Measurements from ENCODE around the gene SPTLC1. TPM values are rescaled to one million over a fixed set of nuclear protein-coding genes. Genes with fewer than 3 reads are reported as not detected.
"Not testable (repeated sequence)": the region's sequence is repeated elsewhere in the genome, so short reads cannot be mapped to it uniquely, and the experiment has no call there.

The SPTLC1 gene
- total and polyA plus RNA-seq, 2 experiments from 2014 or later = 54.8 to 100 TPM

DNA sequence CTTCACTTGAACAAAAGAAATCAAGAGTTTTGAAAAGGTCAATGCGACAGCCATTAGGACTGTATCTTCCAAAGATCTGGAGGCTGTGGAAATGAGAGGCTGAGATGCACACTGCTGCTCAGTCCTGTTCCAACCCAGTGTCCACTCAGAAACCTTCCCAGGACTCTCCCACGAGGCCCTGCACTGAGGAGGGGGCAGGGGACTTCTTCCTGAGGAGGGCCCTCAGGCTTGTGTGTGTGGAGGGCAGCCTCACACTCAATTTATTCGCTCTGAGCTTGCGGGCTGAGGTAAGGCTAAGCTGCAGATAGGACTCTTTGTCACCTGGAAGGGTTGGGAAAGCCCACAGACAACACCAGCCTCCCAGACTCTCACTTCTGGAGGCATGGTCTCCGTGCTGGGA, 95.6 kb downstream of the SPTLC1 start (continued):
- TF ChIP-seq POLR2AphosphoS5 (IDR thresholded peaks at IDR 0.05; ENCODE audit: low read depth) (no peak), STAT1 (IDR thresholded peaks at IDR 0.05; ENCODE audit: unreplicated experiment) (no peak), JUNB (IDR thresholded peaks at IDR 0.05; ENCODE audit: unreplicated experiment) (no peak), EZH2 (IDR thresholded peaks at IDR 0.05; ENCODE audit: low read depth, unreplicated experiment) (no peak), ZNF331 (CRISPR knock-in tag; IDR thresholded peaks at IDR 0.05; ENCODE audit: low read depth) (no peak)

DNA sequence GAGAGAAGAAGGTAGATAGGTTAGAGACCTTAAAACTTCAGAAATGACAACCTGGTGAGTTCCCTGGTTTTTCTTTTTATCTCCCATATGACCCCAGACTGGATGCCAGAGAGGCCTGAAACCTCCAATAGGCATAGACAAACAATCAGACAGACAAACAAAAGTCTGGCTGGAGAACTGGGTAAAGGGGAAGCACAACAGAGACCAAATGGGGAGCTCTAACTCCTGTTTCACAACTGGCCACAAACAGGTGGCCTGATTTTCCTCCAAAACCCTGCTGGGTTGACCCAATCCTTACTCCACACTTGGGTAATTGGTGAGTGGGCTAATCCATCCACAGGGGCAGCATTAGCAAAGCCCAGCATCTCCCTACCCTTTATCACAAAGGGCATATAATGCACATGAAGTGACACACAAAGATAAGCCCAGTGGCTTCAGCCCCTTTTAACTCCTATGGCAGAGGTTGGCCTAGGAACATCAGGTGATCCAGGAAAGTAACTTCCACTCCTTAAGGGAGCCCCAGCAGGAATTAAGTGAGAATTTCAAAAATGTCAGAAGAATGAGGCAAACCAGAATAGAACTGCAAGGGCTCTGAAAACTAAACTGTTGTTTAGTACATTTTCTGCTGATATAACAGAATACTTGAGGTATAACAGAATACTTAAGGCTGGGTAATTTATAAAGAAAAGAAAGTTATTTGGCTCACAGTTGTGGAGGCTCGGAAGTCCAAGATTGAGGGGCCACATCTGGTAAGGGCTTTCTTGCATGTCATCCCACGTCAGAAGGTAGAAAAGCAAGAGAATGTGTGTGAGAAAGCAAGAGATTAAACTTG, 104.3 kb downstream of the SPTLC1 start:
- Histone ChIP-seq H4K20me1 (replicated peaks; ENCODE audit: insufficient read depth) (no peaks in the 10 kb centered on the region), H3K4me3 (no peak overlapping the region), H3K27me3 (ENCODE audit: insufficient read depth) (no peaks in the 10 kb centered on the region), H3F3A (replicated peaks; ENCODE audit: low read depth) (no peaks in the 10 kb centered on the region), H2AFZ (peak overlapping the region; percentile 66), H3K9me2 (ENCODE audit: insufficient read depth) (no peaks in the 10 kb centered on the region), H3K79me2 (replicated peaks; ENCODE audit: insufficient read depth) (no peaks in the 10 kb centered on the region), H3K36me3 (ENCODE audit: insufficient read depth) (no peaks in the 10 kb centered on the region), H3K4me1 (ENCODE audit: insufficient read depth) (peaks cover 11% of the 10 kb centered on the region; the same call in 1 of the 2 replicates), H3K4me2 (peak overlapping the region; percentile 48; the same call in 1 of the 2 replicates), H3K27ac (ENCODE audit: low read depth) (no peak overlapping the region)
- Mint-ChIP-seq H3K4me3 (no peak overlapping the region), H3K9me3 (no peaks in the 10 kb centered on the region), H3K4me1 (peaks cover 9% of the 10 kb centered on the region), H3K36me3 (ENCODE audit: low read depth) (no peaks in the 10 kb centered on the region), H3K27ac (no peak overlapping the region), H3K27me3 (ENCODE audit: insufficient read depth, low read depth, poor library complexity) (no peaks in the 10 kb centered on the region)
- no peak for TF ChIP-seq EZH2 (IDR thresholded peaks at IDR 0.05; ENCODE audit: low read depth, unreplicated experiment)
- TF ChIP-seq CREB1 (CRISPR knock-in tag; IDR thresholded peaks at IDR 0.05; ENCODE audit: low read depth) = no peak
- TF ChIP-seq, protein P1, sequence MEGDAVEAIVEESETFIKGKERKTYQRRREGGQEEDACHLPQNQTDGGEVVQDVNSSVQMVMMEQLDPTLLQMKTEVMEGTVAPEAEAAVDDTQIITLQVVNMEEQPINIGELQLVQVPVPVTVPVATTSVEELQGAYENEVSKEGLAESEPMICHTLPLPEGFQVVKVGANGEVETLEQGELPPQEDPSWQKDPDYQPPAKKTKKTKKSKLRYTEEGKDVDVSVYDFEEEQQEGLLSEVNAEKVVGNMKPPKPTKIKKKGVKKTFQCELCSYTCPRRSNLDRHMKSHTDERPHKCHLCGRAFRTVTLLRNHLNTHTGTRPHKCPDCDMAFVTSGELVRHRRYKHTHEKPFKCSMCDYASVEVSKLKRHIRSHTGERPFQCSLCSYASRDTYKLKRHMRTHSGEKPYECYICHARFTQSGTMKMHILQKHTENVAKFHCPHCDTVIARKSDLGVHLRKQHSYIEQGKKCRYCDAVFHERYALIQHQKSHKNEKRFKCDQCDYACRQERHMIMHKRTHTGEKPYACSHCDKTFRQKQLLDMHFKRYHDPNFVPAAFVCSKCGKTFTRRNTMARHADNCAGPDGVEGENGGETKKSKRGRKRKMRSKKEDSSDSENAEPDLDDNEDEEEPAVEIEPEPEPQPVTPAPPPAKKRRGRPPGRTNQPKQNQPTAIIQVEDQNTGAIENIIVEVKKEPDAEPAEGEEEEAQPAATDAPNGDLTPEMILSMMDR (conservative IDR thresholded peaks at IDR 0.05; ENCODE audit: low read depth in 2 of 2) = no peak
- no peak for TF ChIP-seq JUNB (IDR thresholded peaks at IDR 0.05; ENCODE audit: unreplicated experiment)
- TF ChIP-seq, protein P2, sequence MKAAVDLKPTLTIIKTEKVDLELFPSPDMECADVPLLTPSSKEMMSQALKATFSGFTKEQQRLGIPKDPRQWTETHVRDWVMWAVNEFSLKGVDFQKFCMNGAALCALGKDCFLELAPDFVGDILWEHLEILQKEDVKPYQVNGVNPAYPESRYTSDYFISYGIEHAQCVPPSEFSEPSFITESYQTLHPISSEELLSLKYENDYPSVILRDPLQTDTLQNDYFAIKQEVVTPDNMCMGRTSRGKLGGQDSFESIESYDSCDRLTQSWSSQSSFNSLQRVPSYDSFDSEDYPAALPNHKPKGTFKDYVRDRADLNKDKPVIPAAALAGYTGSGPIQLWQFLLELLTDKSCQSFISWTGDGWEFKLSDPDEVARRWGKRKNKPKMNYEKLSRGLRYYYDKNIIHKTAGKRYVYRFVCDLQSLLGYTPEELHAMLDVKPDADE (IDR thresholded peaks at IDR 0.05) = no peak
- DNase-seq (ENCODE audit: low spot score) (peak; percentile 48), ATAC-seq (peak; percentile 45)

DNA sequence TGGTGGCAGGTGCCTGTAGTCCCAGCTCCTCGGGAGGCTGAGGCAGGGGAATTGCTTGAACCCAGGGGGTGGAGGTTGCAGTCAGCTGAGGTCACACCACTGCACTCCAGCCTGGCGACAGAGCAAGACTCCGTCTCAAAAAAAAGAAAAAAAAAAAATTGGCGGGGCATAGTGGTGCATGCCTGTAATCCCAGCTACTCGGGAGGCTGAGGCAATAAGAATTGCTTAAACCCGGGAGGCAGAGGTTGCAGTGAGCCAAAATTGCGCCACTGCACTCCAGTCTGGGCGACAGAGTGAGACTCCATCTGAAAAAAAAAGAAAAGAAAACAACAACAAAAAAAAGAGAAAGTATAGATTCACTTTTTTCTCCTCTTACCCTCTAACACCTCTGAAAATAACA, 105.0 kb downstream of the SPTLC1 start:
- Histone ChIP-seq H3K4me1 (ENCODE audit: insufficient read depth) (peaks cover 11% of the 10 kb centered on the region; the same call in 1 of the 2 replicates), H3K4me2 (0 out of 2 replicates have a peak overlapping the region, but pooled peaks have one; percentile 48)
- H3K4me3 Mint-ChIP-seq; H3K79me2 ChIP-seq (replicated peaks; ENCODE audit: insufficient read depth); H3K36me3 Mint-ChIP-seq (ENCODE audit: low read depth); H3K4me1 Mint-ChIP-seq; H3K4me3 ChIP-seq; H3K27ac ChIP-seq (ENCODE audit: low read depth); ATAC-seq; H3K27me3 Mint-ChIP-seq (ENCODE audit: insufficient read depth, low read depth, poor library complexity); H3K27me3 ChIP-seq (ENCODE audit: insufficient read depth); H4K20me1 ChIP-seq (replicated peaks; ENCODE audit: insufficient read depth); H3F3A ChIP-seq (replicated peaks; ENCODE audit: low read depth); H3K9me2 ChIP-seq (ENCODE audit: insufficient read depth); H3K36me3 ChIP-seq (ENCODE audit: insufficient read depth); H3K27ac Mint-ChIP-seq; DNase-seq (ENCODE audit: low spot score); H3K9me3 Mint-ChIP-seq; H2AFZ ChIP-seq: not testable (repeated sequence)
